K562 (cell line): Measurements from ENCODE around the gene DNAJC12. TPM values are rescaled to one million over a fixed set of nuclear protein-coding genes. Genes with fewer than 3 reads are reported as not detected.

Source experiments
- KLF16 ChIP-seq: IDR thresholded peaks from 2 replicates; pipeline ENCODE4 v1.6.1; 2016; ENCODE audit warnings: antibody characterized with exemption
- LEF1 ChIP-seq: fragments of 450-650 bp; IDR thresholded peaks from 2 replicates; pipeline ENCODE4 v1.6.1; 2016; ENCODE audit warnings: mild to moderate bottlenecking
- NR4A1 ChIP-seq, 2 experiments: fragments of 250-450 bp in 1 of 2; fragments of 450-650 bp in 1 of 2; sonication (Bioruptor Pico) in 1 of 2; IDR thresholded peaks; 2 replicates each; pipeline versions ENCODE4 v1.4.0 to v1.6.1; 2016 to 2020; ENCODE audit warnings: mild to moderate bottlenecking in 2 of 2, missing compliant biosample characterization in 1 of 2, missing genetic modification characterization in 1 of 2, moderate library complexity in 1 of 2
- TAF1 ChIP-seq: IDR thresholded peaks from 2 replicates; pipeline ENCODE4 v1.6.1; 2011; ENCODE audit warnings: mild to moderate bottlenecking, low read length, moderate library complexity; ENCODE audit not compliant: insufficient read depth, control insufficient read depth, severe bottlenecking; ENCODE audit errors: extremely low read depth
- ZBTB5 ChIP-seq: fragments of 450-650 bp; IDR thresholded peaks from 2 replicates; pipeline ENCODE4 v1.6.1; 2017; ENCODE audit warnings: antibody characterized with exemption
- ZC3H4 ChIP-seq: sonication (generic); formaldehyde crosslinking; IDR thresholded peaks from 2 replicates; pipeline ENCODE4 v1.9.0; 2021; ENCODE audit warnings: missing genetic modification reagents, borderline replicate concordance
- ZNF174 ChIP-seq: fragments of 250-450 bp; sonication (Bioruptor Pico); IDR thresholded peaks from 2 replicates; pipeline ENCODE4 v1.4.0; 2020; ENCODE audit warnings: mild to moderate bottlenecking
- polyA plus RNA-seq, 8 experiments: library from polyadenylated mRNA; depleted of rRNA in 4 of 8; stranded (reverse) in 5 of 8; unstranded in 3 of 8; fragments of >200 nt; fragmentation: Nextera tagmentation in 2 of 8; fragmentation: Illumina TruSeq in 1 of 8; extraction: Ambion mirVana in 2 of 8; extraction: Trizol in 1 of 8; gene quantifications; 2 replicates each; pipeline versions ENCODE4 v1.2.1 to v1.2.3, GENCODE V29; 2011 to 2014; ENCODE audit warnings: inconsistent platforms in 1 of 8, missing spikeins in 1 of 8
- total RNA-seq, 7 experiments: library from RNA; depleted of rRNA in 6 of 7; stranded (reverse); fragments of >200 nt in 6 of 7; fragmentation: Illumina TruSeq in 2 of 7; extraction: Trizol in 2 of 7; gene quantifications; 2 replicates each; pipeline versions ENCODE4 v1.2.1 to v1.2.3, GENCODE V29; 2011 to 2021; ENCODE audit warnings: low replicate concordance in 1 of 7
- TF ChIP-seq, protein P1 (sequence below): fragments of 150-350 bp; IDR thresholded peaks from 2 replicates; pipeline ENCODE4 v1.6.1; 2014; ENCODE audit warnings: low read depth, mild to moderate bottlenecking, low read length, borderline replicate concordance
- TF ChIP-seq, protein P2 (sequence below): fragments of 450-650 bp; IDR thresholded peaks from 2 replicates; pipeline ENCODE4 v1.6.1; 2016; ENCODE audit warnings: mild to moderate bottlenecking

The DNAJC12 gene
- total and polyA plus RNA-seq, 9 of the 15 experiments (the other 6 are each of a cell fraction or from before 2014, with no cell fraction given) = 7.4 to 95.9 (median 68.5) TPM

- TF ChIP-seq, protein P1, sequence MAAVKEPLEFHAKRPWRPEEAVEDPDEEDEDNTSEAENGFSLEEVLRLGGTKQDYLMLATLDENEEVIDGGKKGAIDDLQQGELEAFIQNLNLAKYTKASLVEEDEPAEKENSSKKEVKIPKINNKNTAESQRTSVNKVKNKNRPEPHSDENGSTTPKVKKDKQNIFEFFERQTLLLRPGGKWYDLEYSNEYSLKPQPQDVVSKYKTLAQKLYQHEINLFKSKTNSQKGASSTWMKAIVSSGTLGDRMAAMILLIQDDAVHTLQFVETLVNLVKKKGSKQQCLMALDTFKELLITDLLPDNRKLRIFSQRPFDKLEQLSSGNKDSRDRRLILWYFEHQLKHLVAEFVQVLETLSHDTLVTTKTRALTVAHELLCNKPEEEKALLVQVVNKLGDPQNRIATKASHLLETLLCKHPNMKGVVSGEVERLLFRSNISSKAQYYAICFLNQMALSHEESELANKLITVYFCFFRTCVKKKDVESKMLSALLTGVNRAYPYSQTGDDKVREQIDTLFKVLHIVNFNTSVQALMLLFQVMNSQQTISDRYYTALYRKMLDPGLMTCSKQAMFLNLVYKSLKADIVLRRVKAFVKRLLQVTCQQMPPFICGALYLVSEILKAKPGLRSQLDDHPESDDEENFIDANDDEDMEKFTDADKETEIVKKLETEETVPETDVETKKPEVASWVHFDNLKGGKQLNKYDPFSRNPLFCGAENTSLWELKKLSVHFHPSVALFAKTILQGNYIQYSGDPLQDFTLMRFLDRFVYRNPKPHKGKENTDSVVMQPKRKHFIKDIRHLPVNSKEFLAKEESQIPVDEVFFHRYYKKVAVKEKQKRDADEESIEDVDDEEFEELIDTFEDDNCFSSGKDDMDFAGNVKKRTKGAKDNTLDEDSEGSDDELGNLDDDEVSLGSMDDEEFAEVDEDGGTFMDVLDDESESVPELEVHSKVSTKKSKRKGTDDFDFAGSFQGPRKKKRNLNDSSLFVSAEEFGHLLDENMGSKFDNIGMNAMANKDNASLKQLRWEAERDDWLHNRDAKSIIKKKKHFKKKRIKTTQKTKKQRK = 0 out of 2 replicates have a peak, but pooled peaks have one; percentile 15
- TF ChIP-seq TAF1 (peak; percentile 10), ZBTB5 (peak; percentile 78; the same call in 1 of the 2 replicates), NR4A1 (CRISPR knock-in tag; IDR thresholded peaks at IDR 0.05) (no peak), NR4A1 (tag; IDR thresholded peaks at IDR 0.05) (peak; percentile 46; the same call in 1 of the 2 replicates), ZNF174 (peak; percentile 58; the same call in 1 of the 2 replicates), ZC3H4 (no peak), KLF16 (no peak), LEF1 (no peak; the same call in 1 of the 2 replicates)
- TF ChIP-seq, protein P2, sequence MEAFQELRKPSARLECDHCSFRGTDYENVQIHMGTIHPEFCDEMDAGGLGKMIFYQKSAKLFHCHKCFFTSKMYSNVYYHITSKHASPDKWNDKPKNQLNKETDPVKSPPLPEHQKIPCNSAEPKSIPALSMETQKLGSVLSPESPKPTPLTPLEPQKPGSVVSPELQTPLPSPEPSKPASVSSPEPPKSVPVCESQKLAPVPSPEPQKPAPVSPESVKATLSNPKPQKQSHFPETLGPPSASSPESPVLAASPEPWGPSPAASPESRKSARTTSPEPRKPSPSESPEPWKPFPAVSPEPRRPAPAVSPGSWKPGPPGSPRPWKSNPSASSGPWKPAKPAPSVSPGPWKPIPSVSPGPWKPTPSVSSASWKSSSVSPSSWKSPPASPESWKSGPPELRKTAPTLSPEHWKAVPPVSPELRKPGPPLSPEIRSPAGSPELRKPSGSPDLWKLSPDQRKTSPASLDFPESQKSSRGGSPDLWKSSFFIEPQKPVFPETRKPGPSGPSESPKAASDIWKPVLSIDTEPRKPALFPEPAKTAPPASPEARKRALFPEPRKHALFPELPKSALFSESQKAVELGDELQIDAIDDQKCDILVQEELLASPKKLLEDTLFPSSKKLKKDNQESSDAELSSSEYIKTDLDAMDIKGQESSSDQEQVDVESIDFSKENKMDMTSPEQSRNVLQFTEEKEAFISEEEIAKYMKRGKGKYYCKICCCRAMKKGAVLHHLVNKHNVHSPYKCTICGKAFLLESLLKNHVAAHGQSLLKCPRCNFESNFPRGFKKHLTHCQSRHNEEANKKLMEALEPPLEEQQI = 0 out of 2 replicates have a peak, but pooled peaks have one; percentile 44
Measured at GRCh38 chr10:67764012-67764822, 73.8 kb downstream of the DNAJC12 start (continued).
